ENCODE results near the gene KLHDC4.

KLHDC4 gene

GRCh38 chr16:87741700-87742415, 23.9 kb downstream of the KLHDC4 start:
- no peak for TF ChIP-seq CTCF (IDR thresholded peaks at IDR 0.05)

GRCh38 chr16:87740909-87741424, 24.8 kb downstream of the KLHDC4 start:
- TF ChIP-seq CTCF (IDR thresholded peaks at IDR 0.05): no peak

- no peak for TF ChIP-seq CTCF (IDR thresholded peaks at IDR 0.05)
Measured at GRCh38 chr16:87740441-87740840, 25.3 kb downstream of the KLHDC4 start.

DNA sequence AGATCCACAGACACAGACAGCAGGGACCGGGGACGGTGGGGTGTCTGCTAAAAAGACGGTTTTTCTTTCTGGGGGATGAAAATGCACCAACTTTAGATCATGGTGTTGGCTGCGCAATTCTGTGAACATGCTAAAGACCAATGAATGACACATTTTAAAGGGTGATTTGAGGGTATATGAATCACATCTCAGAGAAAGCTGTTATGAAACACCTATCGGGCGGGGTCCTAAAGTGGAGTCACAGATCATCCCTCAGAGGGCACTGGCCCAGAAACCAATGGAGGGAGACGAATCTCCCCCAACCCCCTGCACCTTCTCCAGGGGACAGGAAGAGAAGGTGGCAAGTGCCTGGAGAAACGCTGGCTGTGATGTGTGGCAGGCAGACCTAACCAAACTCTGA, 26.0 kb downstream of the KLHDC4 start:
- no peak for TF ChIP-seq CTCF (IDR thresholded peaks at IDR 0.05)

- no peak for TF ChIP-seq CTCF (IDR thresholded peaks at IDR 0.05)
Measured at GRCh38 chr16:87736008-87736382, 29.8 kb downstream of the KLHDC4 start.

- TF ChIP-seq CTCF (IDR thresholded peaks at IDR 0.05): no peak
Measured at GRCh38 chr16:87735270-87736007, 30.3 kb downstream of the KLHDC4 start.

- no peak for TF ChIP-seq CTCF (IDR thresholded peaks at IDR 0.05)
Measured at GRCh38 chr16:87734644-87735043, 31.1 kb downstream of the KLHDC4 start.
